ENCODE results near the gene ENG.

DNA sequence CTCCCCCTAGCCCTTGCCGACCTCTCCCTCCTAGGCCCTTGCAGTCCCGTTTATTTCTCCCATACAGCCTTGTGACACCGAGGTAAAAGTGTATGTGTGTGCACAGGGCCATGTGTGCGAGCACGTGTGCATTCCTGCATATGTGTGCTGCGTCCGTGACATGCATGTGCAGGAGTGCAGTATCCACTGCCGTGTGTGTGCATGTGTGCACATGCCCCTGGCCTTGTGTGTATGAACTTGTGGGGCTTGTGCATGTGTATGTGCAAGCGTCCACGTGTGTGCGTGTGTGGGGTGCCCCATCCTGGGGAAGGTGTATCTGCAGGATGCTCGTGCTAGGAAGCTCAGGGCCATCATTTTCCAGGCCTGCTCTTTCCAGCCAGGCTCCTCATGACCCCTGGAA is 16.4 kb upstream of the ENG start:
- TF ChIP-seq, protein P1, sequence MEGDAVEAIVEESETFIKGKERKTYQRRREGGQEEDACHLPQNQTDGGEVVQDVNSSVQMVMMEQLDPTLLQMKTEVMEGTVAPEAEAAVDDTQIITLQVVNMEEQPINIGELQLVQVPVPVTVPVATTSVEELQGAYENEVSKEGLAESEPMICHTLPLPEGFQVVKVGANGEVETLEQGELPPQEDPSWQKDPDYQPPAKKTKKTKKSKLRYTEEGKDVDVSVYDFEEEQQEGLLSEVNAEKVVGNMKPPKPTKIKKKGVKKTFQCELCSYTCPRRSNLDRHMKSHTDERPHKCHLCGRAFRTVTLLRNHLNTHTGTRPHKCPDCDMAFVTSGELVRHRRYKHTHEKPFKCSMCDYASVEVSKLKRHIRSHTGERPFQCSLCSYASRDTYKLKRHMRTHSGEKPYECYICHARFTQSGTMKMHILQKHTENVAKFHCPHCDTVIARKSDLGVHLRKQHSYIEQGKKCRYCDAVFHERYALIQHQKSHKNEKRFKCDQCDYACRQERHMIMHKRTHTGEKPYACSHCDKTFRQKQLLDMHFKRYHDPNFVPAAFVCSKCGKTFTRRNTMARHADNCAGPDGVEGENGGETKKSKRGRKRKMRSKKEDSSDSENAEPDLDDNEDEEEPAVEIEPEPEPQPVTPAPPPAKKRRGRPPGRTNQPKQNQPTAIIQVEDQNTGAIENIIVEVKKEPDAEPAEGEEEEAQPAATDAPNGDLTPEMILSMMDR (IDR thresholded peaks at IDR 0.05; ENCODE audit: low read depth, low read length), result no peak
- TF ChIP-seq EZH2phosphoT487 (IDR thresholded peaks at IDR 0.05; ENCODE audit: low read depth), result no peak
